HepG2 (cell line): ENCODE measurements around the gene LHB. TPM values are rescaled to one million over a fixed set of nuclear protein-coding genes. Genes with fewer than 3 reads are reported as not detected.

ENCODE experiments used
- ATF6 ChIP-seq: sonication (generic); formaldehyde crosslinking; conservative IDR thresholded peaks from 2 replicates; pipeline ENCODE4 v1.4.0; 2020; ENCODE audit warnings: missing genetic modification reagents
- CHD2 ChIP-seq: IDR thresholded peaks from 2 replicates; pipeline ENCODE4 v1.6.1; 2011; ENCODE audit warnings: low read depth, low read length, improper control_type of control experiment
- DDIT3 ChIP-seq: sonication (generic); formaldehyde crosslinking; IDR thresholded peaks from 2 replicates; pipeline ENCODE4 v1.4.0; 2020; ENCODE audit warnings: mild to moderate bottlenecking, missing genetic modification reagents
- GPN1 ChIP-seq: sonication (generic); formaldehyde crosslinking; IDR thresholded peaks from 2 replicates; pipeline ENCODE4 v1.5.1; 2020; ENCODE audit warnings: missing genetic modification reagents, borderline replicate concordance
- HOXD1 ChIP-seq: sonication (generic); formaldehyde crosslinking; IDR thresholded peaks from 2 replicates; pipeline ENCODE4 v1.5.0; 2020; ENCODE audit warnings: missing genetic modification reagents
- KDM4B ChIP-seq: sonication (generic); formaldehyde crosslinking; IDR thresholded peaks from 2 replicates; pipeline ENCODE4 v1.4.0; 2020; ENCODE audit warnings: missing genetic modification reagents
- MED1 ChIP-seq: sonication (generic); formaldehyde crosslinking; IDR thresholded peaks from 2 replicates; pipeline ENCODE4 v1.4.0; 2020; ENCODE audit warnings: missing genetic modification reagents
- MYNN ChIP-seq: sonication (generic); formaldehyde crosslinking; IDR thresholded peaks from 2 replicates; pipeline ENCODE4 v1.4.0; 2020; ENCODE audit warnings: mild to moderate bottlenecking, low read depth, missing genetic modification reagents
- NFYB ChIP-seq: sonication (generic); formaldehyde crosslinking; IDR thresholded peaks from 2 replicates; pipeline ENCODE4 v1.4.0; 2020; ENCODE audit warnings: missing genetic modification reagents
- RCOR2 ChIP-seq: IDR thresholded peaks from 2 replicates; pipeline ENCODE4 v1.6.1; 2016; ENCODE audit warnings: missing biosample characterization, missing genetic modification reagents
- SNAI1 ChIP-seq: sonication (generic); formaldehyde crosslinking; IDR thresholded peaks from 2 replicates; pipeline ENCODE4 v1.5.0; 2020; ENCODE audit warnings: mild to moderate bottlenecking, missing genetic modification reagents, borderline replicate concordance
- TEAD2 ChIP-seq: sonication (generic); formaldehyde crosslinking; IDR thresholded peaks from 2 replicates; pipeline ENCODE4 v1.9.0; 2021; ENCODE audit warnings: missing genetic modification reagents
- ZBTB40 ChIP-seq, 2 experiments: fragments of 450-650 bp in 1 of 2; sonication (generic) in 1 of 2; formaldehyde crosslinking in 1 of 2; IDR thresholded peaks; 2 replicates each; pipeline versions ENCODE4 v1.6.1 to v1.8.0; 2016 to 2022; ENCODE audit warnings: antibody characterized with exemption in 1 of 2, mild to moderate bottlenecking in 1 of 2, missing genetic modification reagents in 1 of 2
- ZNF256 ChIP-seq: sonication (generic); formaldehyde crosslinking; conservative IDR thresholded peaks from 2 replicates; pipeline ENCODE4 v1.4.0; 2020; ENCODE audit warnings: missing genetic modification reagents
- ZNF296 ChIP-seq: sonication (generic); formaldehyde crosslinking; conservative IDR thresholded peaks from 2 replicates; pipeline ENCODE4 v1.5.0; 2020; ENCODE audit warnings: mild to moderate bottlenecking, missing genetic modification reagents
- ZNF616 ChIP-seq: sonication (generic); formaldehyde crosslinking; IDR thresholded peaks from 2 replicates; pipeline ENCODE4 v1.5.0; 2020; ENCODE audit warnings: low read depth, mild to moderate bottlenecking, missing genetic modification reagents
- ZNF639 ChIP-seq: conservative IDR thresholded peaks from 2 replicates; pipeline ENCODE4 v1.6.1; 2018; ENCODE audit warnings: missing genetic modification reagents
- ZSCAN25 ChIP-seq: sonication (generic); formaldehyde crosslinking; IDR thresholded peaks from 2 replicates; pipeline ENCODE4 v1.8.0; 2022; ENCODE audit warnings: mild to moderate bottlenecking, missing genetic modification reagents
- polyA plus RNA-seq, 8 experiments: library from polyadenylated mRNA; depleted of rRNA in 3 of 8; stranded (reverse) in 7 of 8; unstranded in 1 of 8; fragments of >200 nt; fragmentation: Illumina TruSeq in 4 of 8; extraction: Trizol in 4 of 8; gene quantifications; 2 replicates each; pipeline versions ENCODE4 v1.2.1 to v1.2.3, GENCODE V29; 2011 to 2016; ENCODE audit warnings: low read depth in 4 of 8, missing spikeins in 1 of 8, mixed read lengths in 1 of 8; ENCODE audit not compliant: insufficient read depth in 1 of 8
- total RNA-seq, 5 experiments: library from RNA; depleted of rRNA; stranded (reverse); fragments of >200 nt; fragmentation: Illumina TruSeq; extraction: Trizol; gene quantifications; 2 replicates each; pipeline ENCODE4 v1.2.3, GENCODE V29; 2016; ENCODE audit warnings: low read depth in 1 of 5

LHB gene
- total and polyA plus RNA-seq, 2 of the 13 experiments (the other 11 are each of a cell fraction or from before 2014, with no cell fraction given): not detected

- TF ChIP-seq ZNF639 (CRISPR knock-in tag) (no peak), CHD2 (0 out of 2 replicates have a peak, but pooled peaks have one; percentile 13), MED1 (CRISPR knock-in tag) (0 out of 2 replicates have a peak, but pooled peaks have one; percentile 21), GPN1 (CRISPR knock-in tag) (no peak), MYNN (no peak), ZNF256 (CRISPR knock-in tag) (no peak), ZNF616 (CRISPR knock-in tag) (no peak), TEAD2 (no peak), HOXD1 (CRISPR knock-in tag) (no peak), SNAI1 (no peak), ZNF296 (CRISPR knock-in tag) (no peak), RCOR2 (CRISPR knock-in tag) (no peak), ATF6 (CRISPR knock-in tag) (no peak), DDIT3 (CRISPR knock-in tag) (no peak), KDM4B (CRISPR knock-in tag) (no peak), ZBTB40 (IDR thresholded peaks at IDR 0.05) (no peak), ZBTB40 (CRISPR knock-in tag; IDR thresholded peaks at IDR 0.05) (no peak), ZSCAN25 (no peak), NFYB (CRISPR knock-in tag) (no peak)
Observed at GRCh38 chr19:48968179-48968661, 48.7 kb downstream of the LHB start (continued).
